ENCODE results near the gene UBE2D3.
"Not testable (repeated sequence)": the region's sequence is repeated elsewhere in the genome, so short reads cannot be mapped to it uniquely, and the experiment has no call there.

The UBE2D3 gene

DNA sequence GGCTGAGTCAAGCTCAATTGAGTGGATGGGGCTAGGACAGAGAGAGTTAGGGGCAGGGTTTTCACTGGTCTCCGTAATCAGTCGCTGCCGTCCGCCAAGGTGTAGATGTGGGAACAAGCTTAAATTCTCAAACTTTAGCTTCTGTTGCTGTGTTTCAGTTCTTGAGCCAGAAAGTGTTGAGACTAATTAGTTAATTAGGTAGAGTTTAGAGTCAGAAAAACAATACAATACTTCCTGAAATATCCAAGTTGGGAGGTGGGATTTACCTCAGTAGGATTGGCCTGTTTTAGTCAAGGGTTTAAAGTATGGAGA lies 1.1 kb upstream of the UBE2D3 start:
- DNase-seq: no peak

DNA sequence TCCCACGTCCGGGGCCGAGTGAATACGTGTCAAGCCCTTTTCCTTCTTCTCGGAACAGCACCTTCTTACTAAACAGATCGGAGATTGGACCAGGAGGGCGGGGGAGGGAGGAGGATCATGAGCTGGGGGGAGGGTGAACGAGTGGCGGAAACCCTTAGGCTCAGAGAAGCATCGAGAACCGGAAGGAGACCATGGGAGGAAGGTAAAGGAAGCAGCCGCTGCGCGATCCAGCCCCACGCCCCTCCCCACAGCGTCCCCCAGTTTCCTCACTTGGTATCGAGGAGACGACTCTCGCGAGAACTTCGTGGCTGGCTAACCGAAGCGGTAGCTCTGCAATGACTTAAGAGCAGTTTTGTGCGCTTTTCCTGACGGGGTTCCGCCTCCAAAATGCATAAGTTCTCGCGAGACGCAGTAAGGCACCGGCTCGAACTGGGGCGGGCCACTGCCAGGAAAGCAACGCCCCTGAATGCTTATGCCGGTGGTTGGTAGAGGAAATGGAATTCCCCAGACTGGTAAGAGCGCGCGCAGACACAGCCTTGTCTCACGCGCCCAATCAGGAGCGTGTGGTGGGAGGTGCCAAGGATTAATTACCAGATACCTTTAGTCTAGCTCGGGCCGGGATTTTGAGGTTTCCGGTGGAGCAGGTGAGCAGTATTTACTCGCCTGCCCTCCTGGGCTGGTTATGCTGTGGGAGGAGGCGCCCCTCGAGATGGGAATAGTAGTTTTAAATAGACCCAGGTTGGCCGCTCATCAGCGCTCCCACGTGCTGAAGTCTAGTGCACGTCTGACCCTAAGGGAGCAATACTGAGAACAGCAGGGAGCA lies 534 bp upstream of the UBE2D3 start:
- DNase-seq: peak; percentile 96

GRCh38 chr4:102826105-102826889 lies 1.1 kb downstream of the UBE2D3 start:
- no peak for DNase-seq

GRCh38 chr4:102825261-102826091 lies 1.9 kb downstream of the UBE2D3 start:
- DNase-seq: peak; percentile 2

- no peak for DNase-seq
Observed at GRCh38 chr4:102824398-102824797, 3.0 kb downstream of the UBE2D3 start.

- no peak for DNase-seq
Observed at GRCh38 chr4:102823897-102824296, 3.5 kb downstream of the UBE2D3 start.

GRCh38 chr4:102823464-102823863 lies 3.9 kb downstream of the UBE2D3 start:
- no peak for DNase-seq

DNA sequence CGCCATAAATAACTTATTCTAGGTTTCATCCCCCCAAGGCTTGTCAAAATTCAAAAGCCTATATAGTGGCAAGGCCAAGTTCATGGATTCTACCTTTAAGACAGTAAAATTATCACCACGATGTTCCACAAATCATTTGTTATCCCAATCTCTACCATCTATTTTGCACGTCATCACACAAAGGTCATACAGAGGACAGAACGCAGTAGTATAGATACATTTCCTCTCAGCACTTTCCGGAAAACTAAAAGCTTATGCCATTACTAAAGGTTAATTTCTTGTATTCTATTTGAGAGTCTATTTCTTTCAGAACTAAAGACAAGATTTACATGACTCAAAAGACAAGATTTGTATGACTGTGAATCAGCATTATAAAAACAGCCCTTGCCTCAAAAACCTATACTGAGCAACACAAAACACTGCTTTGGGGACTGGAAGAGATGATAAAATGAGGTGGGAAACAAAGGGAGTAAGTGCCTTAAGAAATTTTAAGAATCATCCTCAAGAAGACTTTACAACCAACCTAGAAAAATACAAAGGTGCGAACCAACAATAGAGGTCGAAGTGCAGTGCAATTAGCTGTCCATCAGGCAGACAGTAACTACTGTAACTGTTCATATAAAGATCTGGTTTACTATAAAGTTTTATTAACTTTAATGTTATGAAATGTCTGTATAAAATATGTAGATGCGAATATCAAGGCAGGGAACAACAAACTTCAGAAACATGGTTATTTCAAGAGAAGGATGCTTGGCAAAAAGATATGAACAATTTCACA lies 7.6 kb downstream of the UBE2D3 start:
- DNase-seq: no peak

- not testable (repeated sequence) for DNase-seq
Observed at GRCh38 chr4:102819100-102819499, 8.3 kb downstream of the UBE2D3 start.

DNA sequence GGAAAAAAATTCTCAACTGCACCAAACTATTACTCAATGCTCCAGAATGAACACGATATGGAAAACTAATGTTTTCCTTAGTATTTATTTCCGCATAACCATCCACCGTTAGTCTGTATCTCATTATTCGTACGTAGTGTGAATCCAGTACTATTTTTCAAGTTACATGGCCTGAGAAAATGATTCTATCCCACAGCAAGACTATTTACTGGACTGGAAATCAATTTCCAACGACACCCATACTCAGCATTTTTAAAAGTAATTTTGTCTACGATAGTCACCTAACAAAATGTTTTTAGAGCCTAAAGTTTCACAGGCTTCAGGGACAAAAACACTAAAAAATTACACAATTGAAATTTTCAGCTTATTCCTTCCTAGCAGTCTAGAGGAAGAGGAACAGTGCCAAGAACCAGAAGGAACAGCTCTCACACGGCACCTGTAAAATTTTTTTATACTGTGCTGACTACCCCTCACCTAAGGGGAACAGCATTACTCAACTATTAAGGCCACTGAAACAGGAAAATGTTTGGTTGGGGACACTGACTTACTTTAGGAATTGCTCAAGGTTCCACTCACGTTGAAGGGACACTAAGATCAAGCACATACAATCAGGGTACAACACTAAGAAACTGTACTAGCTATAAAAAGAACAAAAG lies 9.6 kb downstream of the UBE2D3 start:
- no peak for DNase-seq

- no peak for DNase-seq
Observed at GRCh38 chr4:102817021-102817605, 10.2 kb downstream of the UBE2D3 start.

GRCh38 chr4:102815981-102816380 lies 11.4 kb downstream of the UBE2D3 start:
- no peak for DNase-seq

- DNase-seq: no peak
Observed at GRCh38 chr4:102809691-102810090, 17.7 kb downstream of the UBE2D3 start.

DNA sequence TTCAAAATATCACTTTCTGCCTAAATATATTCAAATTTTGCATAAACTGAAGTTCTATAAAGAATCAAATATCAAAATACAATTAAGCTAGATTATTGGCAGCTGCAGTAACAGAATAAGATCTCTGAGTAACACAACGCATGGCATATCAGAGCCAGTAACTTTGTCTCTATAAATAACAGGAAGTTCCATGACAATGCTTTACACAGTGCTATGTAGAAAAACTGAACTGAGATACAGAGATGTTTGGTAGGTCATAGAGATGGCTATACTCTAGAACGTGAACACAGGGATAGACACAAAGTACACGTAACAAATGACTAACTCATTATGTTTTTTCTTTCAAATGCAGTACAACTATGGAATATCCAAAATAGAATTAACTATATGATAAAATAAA lies 18.2 kb downstream of the UBE2D3 start:
- no peak for DNase-seq

GRCh38 chr4:102808009-102808408 lies 19.3 kb downstream of the UBE2D3 start:
- no peak for DNase-seq

DNA sequence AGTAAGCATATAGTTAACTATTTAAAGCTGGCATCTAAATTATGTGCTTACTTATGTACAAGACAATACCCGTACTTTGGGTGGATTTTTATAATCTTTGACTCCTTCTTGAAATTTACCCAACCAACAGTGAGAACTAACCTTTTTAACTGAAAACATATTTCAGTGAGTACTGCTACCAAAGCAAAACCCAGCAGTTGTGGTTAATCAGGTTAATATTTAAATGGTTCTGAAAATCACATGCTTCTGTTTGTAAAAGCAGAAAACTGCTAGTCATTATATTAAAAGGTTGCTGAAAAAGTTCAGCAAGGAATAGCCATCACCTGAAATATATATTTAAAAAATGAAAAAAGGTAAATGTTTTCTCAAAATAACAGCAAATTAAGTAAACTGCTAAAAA lies 20.0 kb downstream of the UBE2D3 start:
- DNase-seq: no peak

GRCh38 chr4:102799816-102800215 lies 27.5 kb downstream of the UBE2D3 start:
- no peak for DNase-seq

DNA sequence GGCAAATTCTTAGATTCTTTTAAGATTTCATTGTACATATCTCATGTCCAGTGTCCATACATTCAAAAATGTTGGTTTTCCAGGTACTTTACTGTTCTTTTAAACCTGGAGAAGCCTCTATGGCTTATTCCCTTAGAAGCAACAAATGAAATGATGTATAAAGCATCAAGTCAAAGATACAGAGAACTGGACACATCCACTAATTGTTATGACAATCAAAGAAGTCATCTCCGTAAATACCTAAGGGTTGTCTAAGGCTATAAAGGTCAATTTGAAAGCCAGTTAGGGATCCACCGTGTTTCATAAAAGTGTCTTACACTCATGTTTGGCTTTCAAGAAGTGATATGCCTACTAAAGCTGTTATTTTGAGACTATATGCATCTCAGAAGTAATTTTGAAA lies 32.4 kb downstream of the UBE2D3 start:
- no peak for DNase-seq

DNA sequence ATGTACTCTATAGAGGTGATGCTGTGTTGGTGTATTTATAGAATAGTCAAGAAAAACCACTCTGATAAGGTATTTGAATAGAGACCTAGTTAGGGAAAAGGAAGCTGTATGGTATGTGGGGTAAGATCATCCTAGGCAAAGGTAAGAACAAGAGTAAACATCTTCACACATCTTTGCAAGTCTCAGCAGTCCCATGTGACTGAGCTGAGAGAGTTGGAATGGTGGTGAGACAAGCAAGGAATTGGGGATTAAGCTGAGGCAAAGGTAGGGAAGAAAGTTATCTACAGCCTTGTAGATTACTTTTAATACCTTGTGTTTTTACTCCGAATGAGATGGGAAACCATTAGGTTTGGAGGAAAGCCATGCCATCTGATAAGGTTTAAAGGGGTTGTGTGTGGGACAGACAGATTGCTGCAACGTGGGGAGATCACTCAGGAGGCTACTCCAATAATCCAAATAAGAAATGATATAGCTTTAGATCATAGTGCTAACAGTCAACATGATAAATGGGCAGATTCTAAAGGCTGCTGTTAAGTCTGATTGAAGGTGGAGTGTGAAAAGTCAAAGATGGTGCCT lies 34.9 kb downstream of the UBE2D3 start:
- DNase-seq: no peak

DNA sequence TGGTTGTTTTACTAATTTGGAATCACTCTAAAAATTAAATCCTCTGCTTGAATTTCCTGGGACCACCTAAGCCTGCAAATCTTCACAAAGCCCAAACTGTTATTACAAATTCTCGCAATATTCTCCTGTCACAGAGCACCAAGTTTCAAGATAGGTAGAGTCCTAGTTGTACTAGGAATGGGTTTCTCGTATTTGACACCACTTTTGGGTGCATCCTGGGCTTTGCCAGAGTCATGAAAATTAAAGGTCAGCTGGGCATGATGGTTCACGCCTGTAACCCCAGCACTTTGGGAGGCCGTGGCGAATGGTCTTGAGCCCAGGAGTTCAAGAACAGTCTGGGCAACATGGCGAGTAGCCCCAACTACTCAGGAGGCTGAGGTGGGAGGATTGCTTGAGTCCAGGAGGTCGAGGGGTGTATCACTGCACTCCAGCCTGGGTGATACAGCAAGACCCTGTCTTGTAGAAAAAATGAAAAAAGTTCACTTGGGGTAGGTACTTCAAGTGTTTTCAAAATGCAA lies 36.0 kb downstream of the UBE2D3 start:
- DNase-seq: no peak

GRCh38 chr4:102789317-102789717 lies 38.0 kb downstream of the UBE2D3 start:
- DNase-seq: no peak

All from NK-92 treated with Interleukin-12 subunit alpha and Interleukin-12 subunit beta, amount 100 ng/mL, for 24 hours (cell line).